Neural progenitor cell (in vitro differentiated cells): ENCODE measurements around the gene UQCC2. TPM values are rescaled to one million over a fixed set of nuclear protein-coding genes. Genes with fewer than 3 reads are reported as not detected.

Source experiments
- DNase-seq: peaks from one replicate; pipeline ENCODE4 v3.0.0-alpha.2; 2016; ENCODE audit warnings: low spot score
- H2AFZ ChIP-seq: fragments of 200-600 bp; sonication (generic); replicated peaks from 2 replicates; pipeline ENCODE4 v1.6.1; 2016; ENCODE audit warnings: antibody characterized with exemption
- H3F3A ChIP-seq: fragments of 200-600 bp; sonication (generic); 2 replicates; pipeline ENCODE4 v1.6.1; 2016; ENCODE audit warnings: antibody characterized with exemption, low read depth
- H3K27ac ChIP-seq: fragments of 200-600 bp; sonication (generic); 2 replicates; pipeline ENCODE4 v1.5.1; 2016; ENCODE audit warnings: mild to moderate bottlenecking
- H3K27me3 ChIP-seq: fragments of 200-600 bp; sonication (generic); 2 replicates; pipeline ENCODE4 v1.6.1; 2016; ENCODE audit warnings: mild to moderate bottlenecking, moderate library complexity
- H3K36me3 ChIP-seq: fragments of 200-600 bp; sonication (generic); 2 replicates; pipeline ENCODE4 v1.5.1; 2016
- H3K4me1 ChIP-seq: fragments of 200-600 bp; sonication (generic); 2 replicates; pipeline ENCODE4 v1.6.1; 2016; ENCODE audit warnings: mixed run types
- H3K4me2 ChIP-seq: fragments of 200-600 bp; sonication (generic); 2 replicates; pipeline ENCODE4 v1.6.1; 2016
- H3K4me3 ChIP-seq: fragments of 200-600 bp; sonication (generic); 2 replicates; pipeline ENCODE4 v1.5.1; 2016
- H3K79me2 ChIP-seq: fragments of 200-600 bp; sonication (generic); 2 replicates; pipeline ENCODE4 v1.6.1; 2016; ENCODE audit warnings: low read depth
- H3K9ac ChIP-seq: fragments of 200-600 bp; sonication (generic); 2 replicates; pipeline ENCODE4 v1.6.1; 2016
- H3K9me3 ChIP-seq: fragments of 200-600 bp; sonication (generic); 2 replicates; pipeline ENCODE4 v1.5.1; 2016; ENCODE audit warnings: low read depth
- H4K20me1 ChIP-seq: fragments of 200-600 bp; sonication (generic); 2 replicates; pipeline ENCODE4 v1.6.1; 2016; ENCODE audit warnings: low read depth
- H3K27ac Mint-ChIP-seq: 3 replicates; pipeline ENCODE4 v1.8.0; 2021; ENCODE audit warnings: mixed read lengths
- H3K27me3 Mint-ChIP-seq: 2 replicates; pipeline ENCODE4 v1.8.0; 2022; ENCODE audit warnings: low read depth, mild to moderate bottlenecking, inconsistent platforms, moderate library complexity, mixed read lengths; ENCODE audit not compliant: insufficient read depth
- H3K36me3 Mint-ChIP-seq: 3 replicates; pipeline ENCODE4 v1.8.0; 2021; ENCODE audit warnings: mixed read lengths
- H3K4me1 Mint-ChIP-seq: 3 replicates; pipeline ENCODE4 v1.8.0; 2021; ENCODE audit warnings: mixed read lengths
- H3K4me3 Mint-ChIP-seq: 3 replicates; pipeline ENCODE4 v1.8.0; 2021; ENCODE audit warnings: mild to moderate bottlenecking, moderate library complexity, mixed read lengths
- H3K9me3 Mint-ChIP-seq: 3 replicates; pipeline ENCODE4 v1.8.0; 2020; ENCODE audit warnings: mixed read lengths
- CTCF ChIP-seq: fragments of 200-600 bp; sonication (generic); IDR thresholded peaks from 2 replicates; pipeline ENCODE4 v1.5.1; 2017; ENCODE audit warnings: antibody characterized with exemption, mild to moderate bottlenecking
- EZH2 ChIP-seq: fragments of 200-600 bp; sonication (generic); IDR thresholded peaks from 2 replicates; pipeline ENCODE4 v1.6.1; 2017; ENCODE audit warnings: antibody characterized with exemption, mild to moderate bottlenecking, moderate library complexity
- EZH2phosphoT487 ChIP-seq: fragments of 200-600 bp; sonication (generic); IDR thresholded peaks from 2 replicates; pipeline ENCODE4 v1.6.1; 2017; ENCODE audit warnings: antibody characterized with exemption
- total RNA-seq: library from RNA; depleted of rRNA; stranded (reverse); fragments of >200 nt; gene quantifications from 2 replicates; pipeline ENCODE4 v1.2.3, GENCODE V29; 2015; ENCODE audit warnings: low replicate concordance

The UQCC2 gene
- total RNA-seq, 1 donor from 2014 or later, result 95.9 TPM

- DNase-seq, result peak; percentile 56
- no peaks in the 10 kb centered on the region for H3K9me3 Mint-ChIP-seq
- Histone ChIP-seq H3F3A (peaks cover 18% of the 10 kb centered on the region), H3K27me3 (no peaks in the 10 kb centered on the region), H4K20me1 (peaks cover 39% of the 10 kb centered on the region), H3K4me1 (no peaks in the 10 kb centered on the region), H2AFZ (no peak overlapping the region), H3K4me3 (no peak overlapping the region), H3K79me2 (peaks cover 6% of the 10 kb centered on the region), H3K9me3 (no peaks in the 10 kb centered on the region), H3K4me2 (no peak overlapping the region), H3K9ac (no peak overlapping the region), H3K27ac (no peak overlapping the region), H3K36me3 (peaks cover 7% of the 10 kb centered on the region)
- no peak overlapping the region for H3K27ac Mint-ChIP-seq
- no peak overlapping the region for H3K4me3 Mint-ChIP-seq
- TF ChIP-seq EZH2phosphoT487, result no peak
- peak; percentile 57 for TF ChIP-seq CTCF
- no peak for TF ChIP-seq EZH2
- H3K36me3 Mint-ChIP-seq, result peaks cover 3% of the 10 kb centered on the region
- H3K4me1 Mint-ChIP-seq, result peaks cover 7% of the 10 kb centered on the region
- peaks cover 2% of the 10 kb centered on the region for H3K27me3 Mint-ChIP-seq
Observed at GRCh38 chr6:33702345-33702977, 9.0 kb downstream of the UQCC2 start.

GRCh38 chr6:33700391-33701050, 11.0 kb downstream of the UQCC2 start:
- peaks cover 7% of the 10 kb centered on the region for H3K36me3 ChIP-seq
- Mint-ChIP-seq H3K27ac (peak overlapping the region; percentile 42), H3K36me3 (peaks cover 9% of the 10 kb centered on the region), H3K4me1 (peaks cover 7% of the 10 kb centered on the region), H3K27me3 (peaks cover 2% of the 10 kb centered on the region), H3K4me3 (no peak overlapping the region), H3K9me3 (no peaks in the 10 kb centered on the region)
- H3K27me3 ChIP-seq, result no peaks in the 10 kb centered on the region
- no peak overlapping the region for H3K4me2 ChIP-seq
- H3K27ac ChIP-seq, result no peak overlapping the region
- peaks cover 30% of the 10 kb centered on the region for H4K20me1 ChIP-seq
- H3K9ac ChIP-seq, result no peak overlapping the region
- H3K79me2 ChIP-seq, result peaks cover 6% of the 10 kb centered on the region
- TF ChIP-seq CTCF (peak; percentile 90), EZH2phosphoT487 (no peak)
- no peak overlapping the region for H2AFZ ChIP-seq
- H3F3A ChIP-seq, result peaks cover 18% of the 10 kb centered on the region
- no peak overlapping the region for H3K4me3 ChIP-seq
- no peaks in the 10 kb centered on the region for H3K9me3 ChIP-seq
- no peaks in the 10 kb centered on the region for H3K4me1 ChIP-seq
- DNase-seq, result peak; percentile 89

- DNase-seq, result no peak
- no peaks in the 10 kb centered on the region for H3K27me3 ChIP-seq
- Mint-ChIP-seq H3K27ac (no peak overlapping the region), H3K36me3 (peaks cover 9% of the 10 kb centered on the region), H3K4me3 (no peak overlapping the region), H3K27me3 (peaks cover 2% of the 10 kb centered on the region), H3K4me1 (peaks cover 7% of the 10 kb centered on the region), H3K9me3 (no peaks in the 10 kb centered on the region)
- H3K79me2 ChIP-seq, result peaks cover 6% of the 10 kb centered on the region
- H3K4me2 ChIP-seq, result no peak overlapping the region
- H4K20me1 ChIP-seq, result peaks cover 26% of the 10 kb centered on the region
- H3K4me1 ChIP-seq, result no peaks in the 10 kb centered on the region
- no peak overlapping the region for H2AFZ ChIP-seq
- no peaks in the 10 kb centered on the region for H3K9me3 ChIP-seq
- no peak overlapping the region for H3K27ac ChIP-seq
- peaks cover 7% of the 10 kb centered on the region for H3K36me3 ChIP-seq
- H3K4me3 ChIP-seq, result no peak overlapping the region
- H3F3A ChIP-seq, result peaks cover 18% of the 10 kb centered on the region
- no peak overlapping the region for H3K9ac ChIP-seq
- TF ChIP-seq EZH2phosphoT487 (no peak), EZH2 (no peak), CTCF (no peak)
Observed at GRCh38 chr6:33699739-33700138, 11.8 kb downstream of the UQCC2 start.
